GM12878 (cell line): ENCODE measurements around the gene APOLD1. TPM values are rescaled to one million over a fixed set of nuclear protein-coding genes. Genes with fewer than 3 reads are reported as not detected.

Experiments used
- ASH2L ChIP-seq: fragments of 300-600, 200-600 bp; sonication (generic); IDR thresholded peaks from 2 replicates; pipeline ENCODE4 v1.6.1; 2017; ENCODE audit warnings: low read depth, mild to moderate bottlenecking, borderline replicate concordance
- CTCF ChIP-seq, 3 experiments: IDR thresholded peaks in 2 of 3; conservative IDR thresholded peaks in 1 of 3; 2 replicates each; pipeline ENCODE4 v1.5.1; 2011; ENCODE audit warnings: low read depth in 3 of 3, low read length in 3 of 3, mild to moderate bottlenecking in 3 of 3, control low read depth in 2 of 3, moderate library complexity in 2 of 3, inconsistent platforms in 1 of 3, mixed read lengths in 1 of 3; ENCODE audit not compliant: control insufficient read depth in 2 of 3, insufficient read depth in 1 of 3; ENCODE audit errors: extremely low read depth in 1 of 3
- CUX1 ChIP-seq: IDR thresholded peaks from 2 replicates; pipeline ENCODE4 v1.6.1; 2012; ENCODE audit warnings: improper control_type of control experiment, low read depth, low read length; ENCODE audit not compliant: insufficient replicate concordance
- FOXM1 ChIP-seq: IDR thresholded peaks from 2 replicates; pipeline ENCODE4 v1.6.1; 2012; ENCODE audit warnings: low read depth, mild to moderate bottlenecking, inconsistent platforms, low read length, moderate library complexity
- GATAD2B ChIP-seq: fragments of 450-650 bp; conservative IDR thresholded peaks from 2 replicates; pipeline ENCODE4 v1.6.1; 2017; ENCODE audit warnings: low read depth, mild to moderate bottlenecking, moderate library complexity
- HDAC2 ChIP-seq: fragments of 200-600 bp; sonication (generic); IDR thresholded peaks from 2 replicates; pipeline ENCODE4 v1.6.1; 2017
- HDGF ChIP-seq: fragments of 450-650 bp; IDR thresholded peaks from 2 replicates; pipeline ENCODE4 v1.6.1; 2016; ENCODE audit warnings: antibody characterized with exemption
- HSF1 ChIP-seq: fragments of 150-350 bp; IDR thresholded peaks from 2 replicates; pipeline ENCODE4 v1.6.1; 2014; ENCODE audit warnings: mild to moderate bottlenecking, low read depth, low read length
- JUND ChIP-seq: IDR thresholded peaks from 2 replicates; pipeline ENCODE4 v1.6.1; 2012; ENCODE audit warnings: low read depth, mild to moderate bottlenecking, low read length, improper control_type of control experiment, moderate library complexity
- MEF2B ChIP-seq: fragments of 450-650 bp; IDR thresholded peaks from 2 replicates; pipeline ENCODE4 v1.6.1; 2018; ENCODE audit warnings: mild to moderate bottlenecking, moderate library complexity; ENCODE audit not compliant: partially characterized antibody, poor library complexity, severe bottlenecking
- MYB ChIP-seq: fragments of 150-350 bp; IDR thresholded peaks from 2 replicates; pipeline ENCODE4 v1.6.1; 2014; ENCODE audit warnings: mild to moderate bottlenecking, low read depth, low read length, borderline replicate concordance
- RB1 ChIP-seq: fragments of 450-650 bp; formaldehyde crosslinking; IDR thresholded peaks from 2 replicates; pipeline ENCODE4 v1.6.1; 2017; ENCODE audit warnings: mild to moderate bottlenecking, borderline replicate concordance
- SREBF2 ChIP-seq: IDR thresholded peaks from 2 replicates; pipeline ENCODE4 v1.6.1; 2012; ENCODE audit warnings: mild to moderate bottlenecking, low read length
- TAF1 ChIP-seq: IDR thresholded peaks from 2 replicates; pipeline ENCODE4 v1.6.1; 2011; ENCODE audit warnings: mild to moderate bottlenecking, low read depth, low read length, borderline replicate concordance
- ZNF217 ChIP-seq: fragments of 450-650 bp; IDR thresholded peaks from 2 replicates; pipeline ENCODE4 v1.6.1; 2017; ENCODE audit warnings: antibody characterized with exemption, mild to moderate bottlenecking
- ZNF687 ChIP-seq: fragments of 450-650 bp; IDR thresholded peaks from 2 replicates; pipeline ENCODE4 v1.6.1; 2017; ENCODE audit warnings: mild to moderate bottlenecking, moderate library complexity
- polyA plus RNA-seq, 11 experiments: library from polyadenylated mRNA; depleted of rRNA in 4 of 11; unstranded in 6 of 11; stranded (reverse) in 5 of 11; fragments of >200 nt; fragmentation: Nextera tagmentation in 4 of 11; fragmentation: Illumina TruSeq in 1 of 11; extraction: Ambion mirVana in 4 of 11; extraction: Trizol in 1 of 11; gene quantifications; 1 replicate in 1 of 11; 2 replicates in 10 of 11; pipeline versions ENCODE4 v1.2.1 to v1.2.3, GENCODE V29; 2011 to 2016; ENCODE audit warnings: inconsistent platforms in 2 of 11, missing spikeins in 2 of 11, low read depth in 1 of 11
- total RNA-seq, 4 experiments: library from RNA; depleted of rRNA in 3 of 4; stranded (reverse); fragments of >200 nt in 3 of 4; fragmentation: Illumina TruSeq in 1 of 4; extraction: Trizol in 1 of 4; gene quantifications; 2 replicates each; pipeline versions ENCODE4 v1.2.1 to v1.2.3, GENCODE V29; 2013 to 2021

The APOLD1 gene
- total and polyA plus RNA-seq, 10 of the 15 experiments (the other 5 are each of a cell fraction or from before 2014, with no cell fraction given) = 1.1 to 8.9 (median 4.2) TPM

DNA sequence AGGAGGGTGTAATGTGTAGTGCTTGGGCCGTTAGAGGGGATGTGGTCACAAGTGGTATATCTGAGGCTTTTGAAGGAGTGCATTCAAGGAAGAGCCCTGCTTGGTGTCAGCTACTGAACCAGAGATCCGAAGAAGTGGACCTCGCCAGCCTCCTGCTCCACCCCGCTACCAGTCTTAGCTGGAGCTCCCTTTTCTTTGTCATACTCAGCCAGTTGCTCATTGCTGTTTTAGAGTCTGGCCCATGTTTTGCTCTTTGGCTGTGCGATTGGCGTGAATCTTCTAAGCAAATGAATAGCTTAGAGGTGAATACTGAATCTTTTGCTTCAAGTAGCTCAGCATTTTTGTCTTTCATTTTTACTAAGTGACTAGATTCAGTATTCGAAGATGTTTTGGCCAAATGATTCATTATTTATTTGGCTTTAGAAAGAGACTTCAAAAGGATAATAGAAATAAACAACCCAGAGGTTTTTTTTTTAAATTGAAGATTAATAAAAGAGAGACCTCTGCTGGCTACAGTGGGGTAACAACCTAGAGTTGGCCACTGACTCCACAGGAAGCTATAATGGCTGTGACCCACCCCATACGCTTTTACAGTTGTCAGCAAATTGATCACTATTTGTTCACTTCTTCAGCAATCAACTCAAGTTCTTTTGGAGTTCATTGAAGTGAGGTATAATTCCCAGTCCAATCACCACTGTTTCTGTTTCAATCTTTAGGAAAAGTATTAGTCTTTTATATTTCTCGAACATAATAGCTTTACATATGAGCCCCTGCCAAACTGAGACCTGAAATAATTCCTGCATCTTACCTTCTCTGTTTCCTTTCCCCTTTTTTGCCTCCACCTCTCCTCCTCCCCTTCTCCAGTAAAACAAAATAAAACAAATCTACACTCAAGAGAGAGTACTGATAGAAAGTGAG lies 48.4 kb upstream of the APOLD1 start (continued):
- TF ChIP-seq CUX1 (no peak), HSF1 (no peak), ASH2L (no peak), MEF2B (no peak), HDAC2 (no peak), CTCF (IDR thresholded peaks at IDR 0.05 in 2 of 3, conservative IDR thresholded peaks at IDR 0.05 in 1 of 3; ENCODE audit: control insufficient read depth in 2 of 3, extremely low read depth in 1 of 3, insufficient read depth in 1 of 3, low read depth in 3 of 3, low read length in 3 of 3) (peak; percentile 53 to 63 (median 58); a peak in 5 of 6 replicates), ZNF687 (no peak), JUND (no peak), FOXM1 (0 out of 2 replicates have a peak, but pooled peaks have one; percentile 58), MYB (no peak), HDGF (no peak), SREBF2 (no peak), TAF1 (0 out of 2 replicates have a peak, but pooled peaks have one; percentile 37), GATAD2B (no peak), RB1 (peak; percentile 62; the same call in 1 of the 2 replicates), ZNF217 (no peak)
